HUES64 (cell line): Measurements from ENCODE around the gene GPR146.

Source experiments
- H3K27ac ChIP-seq: 2 replicates; pipeline ENCODE4 v1.7.0; 2013; ENCODE audit warnings: low read depth, low read length, inconsistent platforms
- H3K27me3 ChIP-seq: 2 replicates; pipeline ENCODE4 v1.6.1; 2013; ENCODE audit warnings: mild to moderate bottlenecking, low read length; ENCODE audit not compliant: insufficient read depth
- H3K36me3 ChIP-seq: 2 replicates; pipeline ENCODE4 v1.6.1; 2013; ENCODE audit warnings: mild to moderate bottlenecking, low read length; ENCODE audit not compliant: insufficient read depth
- H3K4me1 ChIP-seq: 2 replicates; pipeline ENCODE4 v1.6.1; 2013; ENCODE audit warnings: mild to moderate bottlenecking, low read length, moderate library complexity; ENCODE audit not compliant: insufficient read depth
- H3K4me3 ChIP-seq: 2 replicates; pipeline ENCODE4 v1.5.1; 2013; ENCODE audit warnings: mild to moderate bottlenecking, low read length, moderate library complexity
- H3K9ac ChIP-seq: 2 replicates; pipeline ENCODE4 v1.6.1; 2013; ENCODE audit warnings: mild to moderate bottlenecking, low read depth, low read length
- H3K9me3 ChIP-seq: 2 replicates; pipeline ENCODE4 v1.6.1; 2013; ENCODE audit warnings: low read depth, low read length; ENCODE audit not compliant: insufficient read depth
- WGBS: fragments of 150-250, 120-280 bp; methylation state at CpG from one replicate; pipeline ENCODE4 v1.1.7; 2013; ENCODE audit warnings: missing lambda C conversion rate; 5-methylcytosine and 5-hydroxymethylcytosine counted together

The GPR146 gene

DNA sequence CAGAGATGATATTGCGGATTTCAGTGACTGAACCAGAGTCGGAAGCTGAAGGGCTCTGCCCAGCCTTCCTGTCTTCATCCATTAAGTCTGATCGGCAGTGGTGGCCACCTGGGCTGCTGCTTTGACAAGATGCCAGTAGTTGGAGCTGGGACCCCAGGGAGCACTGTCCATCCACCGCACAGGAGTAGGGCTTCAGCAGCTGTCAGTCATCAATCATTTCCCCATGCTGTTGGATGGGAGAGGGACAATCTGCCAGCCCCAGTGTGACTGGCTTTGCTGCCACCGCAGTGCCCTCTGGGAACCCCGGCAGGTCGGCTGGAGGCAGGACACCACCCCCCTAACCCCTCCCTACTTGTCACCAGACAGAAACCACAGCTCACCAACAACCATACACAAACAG lies 23.0 kb upstream of the GPR146 start:
- Histone ChIP-seq H3K27ac (no peak overlapping the region), H3K36me3 (peaks cover 15% of the 10 kb centered on the region; the same call in 1 of the 2 replicates), H3K4me1 (no peaks in the 10 kb centered on the region), H3K4me3 (no peak overlapping the region), H3K9ac (no peak overlapping the region), H3K9me3 (no peaks in the 10 kb centered on the region), H3K27me3 (no peaks in the 10 kb centered on the region)
- 96% methylated on average over 7 of the region's 7 CpGs for WGBS

DNA sequence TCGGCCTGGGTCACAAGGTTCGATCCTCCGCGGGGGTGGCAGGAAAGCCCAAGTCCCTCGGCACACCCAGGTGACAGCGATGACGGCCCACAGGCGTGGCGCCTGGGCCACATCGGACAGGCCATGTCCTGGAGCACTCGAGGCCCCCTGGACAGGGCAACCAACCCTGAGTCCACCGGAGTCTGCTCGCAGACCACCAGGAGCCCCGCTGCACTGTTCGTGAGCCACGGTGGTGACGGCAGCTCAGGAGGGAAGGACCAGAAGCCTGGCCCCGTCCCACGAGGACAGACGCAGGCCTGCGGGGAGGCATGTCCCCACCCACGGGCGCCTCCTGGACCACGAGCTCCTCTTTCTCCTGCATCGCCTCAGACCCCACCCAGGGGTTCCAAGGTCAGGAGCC lies 22.4 kb upstream of the GPR146 start:
- no peaks in the 10 kb centered on the region for H3K27me3 ChIP-seq
- H3K27ac ChIP-seq = no peak overlapping the region
- H3K4me3 ChIP-seq = no peak overlapping the region
- H3K9ac ChIP-seq = no peak overlapping the region
- H3K9me3 ChIP-seq = no peaks in the 10 kb centered on the region
- H3K36me3 ChIP-seq = peaks cover 16% of the 10 kb centered on the region; the same call in 1 of the 2 replicates
- 92% methylated on average over 25 of the region's 25 CpGs for WGBS
- no peaks in the 10 kb centered on the region for H3K4me1 ChIP-seq

DNA sequence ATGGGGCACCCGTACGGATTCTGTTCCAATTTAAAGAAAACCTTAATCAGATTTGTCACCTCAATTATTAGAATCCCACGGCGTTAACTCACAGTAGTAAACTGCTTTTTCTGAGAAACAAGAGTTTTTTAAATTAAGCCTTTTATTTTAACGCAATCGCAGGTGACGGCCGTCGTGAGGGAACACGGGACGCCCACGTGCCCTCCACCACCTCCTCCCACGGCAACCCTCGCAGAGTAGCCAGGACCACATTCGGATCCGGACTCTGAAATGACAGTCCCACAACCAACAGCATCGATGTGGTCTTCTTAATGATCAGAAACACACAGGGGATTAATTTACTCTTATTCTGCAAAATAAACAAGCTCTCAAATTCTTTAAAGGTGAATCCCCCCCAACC lies 22.0 kb upstream of the GPR146 start:
- 97% methylated on average over 17 of the region's 17 CpGs for WGBS
- Histone ChIP-seq H3K27me3 (no peaks in the 10 kb centered on the region), H3K4me1 (no peaks in the 10 kb centered on the region), H3K4me3 (no peak overlapping the region), H3K36me3 (peaks cover 16% of the 10 kb centered on the region; the same call in 1 of the 2 replicates), H3K9ac (no peak overlapping the region), H3K9me3 (no peaks in the 10 kb centered on the region), H3K27ac (no peak overlapping the region)

DNA sequence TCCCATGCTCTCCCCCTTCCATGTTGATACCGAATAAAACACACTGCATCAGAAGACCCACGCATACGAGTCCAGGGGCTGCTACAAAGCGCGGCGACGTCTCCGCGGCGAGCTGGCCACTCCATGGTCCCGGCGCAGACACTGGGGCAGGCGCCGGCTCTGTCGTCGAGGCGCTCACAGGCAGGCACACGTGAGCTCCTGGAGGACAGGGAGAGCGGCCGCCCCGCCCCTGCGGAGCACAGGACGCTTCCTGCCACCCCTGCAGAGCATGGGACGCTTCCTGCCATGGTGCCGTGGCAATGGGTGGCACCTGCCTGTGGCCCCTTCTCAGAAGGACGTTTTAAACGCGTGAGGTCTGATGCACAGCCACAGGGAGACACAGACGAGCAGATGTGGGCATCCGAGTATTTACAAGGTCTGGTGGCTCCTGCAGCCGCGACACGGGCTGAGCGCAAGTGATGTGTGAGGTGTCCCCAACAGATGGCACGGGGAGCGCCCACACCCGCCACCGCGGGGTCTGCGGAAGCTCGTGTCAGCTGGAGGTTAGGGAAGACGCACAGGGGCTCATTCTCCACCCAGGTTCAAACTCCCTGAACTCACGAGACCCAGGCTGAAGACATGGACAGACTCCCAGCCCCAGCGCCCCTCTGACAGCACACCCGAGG lies 21.4 kb upstream of the GPR146 start:
- Histone ChIP-seq H3K36me3 (peaks cover 16% of the 10 kb centered on the region; the same call in 1 of the 2 replicates), H3K27ac (no peak overlapping the region), H3K9me3 (no peaks in the 10 kb centered on the region), H3K9ac (no peak overlapping the region), H3K4me3 (no peak overlapping the region), H3K27me3 (no peaks in the 10 kb centered on the region), H3K4me1 (no peaks in the 10 kb centered on the region)
- 95% methylated on average over 45 of the region's 45 CpGs for WGBS

DNA sequence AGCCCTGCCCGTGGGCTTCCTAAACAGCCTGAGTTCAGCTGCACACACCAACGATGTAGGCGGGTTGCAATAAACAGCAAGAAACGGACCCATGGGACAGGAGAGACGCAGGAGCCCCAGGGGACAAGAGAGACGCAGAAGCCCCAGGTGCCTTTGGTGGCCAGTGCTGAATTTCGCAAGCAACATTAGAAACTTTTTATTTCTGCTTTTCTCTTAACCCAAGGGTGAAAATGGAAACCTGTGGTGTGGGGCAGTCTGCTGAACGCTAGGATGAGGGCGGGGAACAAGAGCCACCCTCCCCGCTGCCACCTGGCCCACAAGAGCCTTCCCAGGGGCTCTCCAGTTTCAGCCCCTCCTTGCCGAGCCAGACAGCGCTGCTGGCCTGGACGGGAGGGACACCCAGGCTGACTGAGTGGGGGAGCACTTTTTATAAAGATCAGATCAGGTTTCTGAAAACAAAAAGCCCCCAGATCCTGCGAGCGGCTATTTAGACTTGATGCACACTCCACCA lies 20.0 kb upstream of the GPR146 start:
- Histone ChIP-seq H3K9ac (no peak overlapping the region), H3K36me3 (peaks cover 16% of the 10 kb centered on the region; the same call in 1 of the 2 replicates), H3K9me3 (no peaks in the 10 kb centered on the region), H3K4me1 (peaks cover 2% of the 10 kb centered on the region; the same call in 1 of the 2 replicates), H3K27me3 (no peaks in the 10 kb centered on the region), H3K4me3 (no peak overlapping the region), H3K27ac (no peak overlapping the region)
- 89% methylated on average over 15 of the region's 15 CpGs for WGBS

DNA sequence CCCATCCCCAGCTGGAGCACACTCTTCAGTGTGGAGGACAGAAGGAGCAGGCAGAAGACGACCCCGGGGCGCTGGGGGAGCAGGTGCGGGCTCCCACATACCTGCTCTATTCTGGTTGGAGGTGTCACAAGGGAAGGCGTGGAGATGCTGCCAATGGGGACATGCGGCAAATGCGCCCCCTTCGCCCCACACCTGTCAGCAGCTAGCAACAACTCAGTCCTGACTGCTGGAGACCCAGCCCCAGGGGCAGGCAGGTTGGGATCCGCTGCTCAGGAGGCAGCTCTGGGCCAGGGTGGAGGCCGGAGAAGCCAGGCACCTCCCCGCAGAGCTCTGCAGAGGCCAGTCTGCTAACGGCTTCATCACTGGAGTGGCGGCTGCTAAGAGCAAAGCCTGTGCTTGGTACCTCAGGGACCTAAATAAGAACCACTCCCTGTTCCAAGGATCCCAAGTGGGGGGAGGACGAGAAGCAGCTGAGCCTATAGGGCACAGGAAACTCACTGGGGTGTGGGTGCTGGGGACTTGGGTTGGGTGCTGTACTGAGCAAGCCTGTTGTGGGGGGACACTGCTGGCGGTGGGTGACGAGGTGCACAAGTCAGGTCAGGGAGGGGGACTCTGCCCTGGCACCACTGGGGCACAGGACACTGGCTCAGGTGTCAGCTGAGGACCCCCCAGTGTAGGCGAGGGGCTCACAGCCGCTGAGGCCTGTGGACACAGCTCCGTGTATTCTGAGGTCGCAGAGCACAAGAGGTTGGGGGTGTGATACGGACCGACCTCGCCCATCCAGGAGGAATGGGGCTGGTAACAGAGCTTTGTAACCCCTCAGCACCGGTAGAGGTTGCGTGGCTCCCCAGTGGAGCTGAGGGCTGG lies 19.2 kb upstream of the GPR146 start:
- peaks cover 2% of the 10 kb centered on the region; the same call in 1 of the 2 replicates for H3K4me1 ChIP-seq
- H3K9ac ChIP-seq = no peak overlapping the region
- H3K4me3 ChIP-seq = no peak overlapping the region
- H3K36me3 ChIP-seq = peaks cover 16% of the 10 kb centered on the region; the same call in 1 of the 2 replicates
- H3K27me3 ChIP-seq = no peaks in the 10 kb centered on the region
- no peaks in the 10 kb centered on the region for H3K9me3 ChIP-seq
- no peak overlapping the region for H3K27ac ChIP-seq
- 95% methylated on average over 25 of the region's 25 CpGs for WGBS

DNA sequence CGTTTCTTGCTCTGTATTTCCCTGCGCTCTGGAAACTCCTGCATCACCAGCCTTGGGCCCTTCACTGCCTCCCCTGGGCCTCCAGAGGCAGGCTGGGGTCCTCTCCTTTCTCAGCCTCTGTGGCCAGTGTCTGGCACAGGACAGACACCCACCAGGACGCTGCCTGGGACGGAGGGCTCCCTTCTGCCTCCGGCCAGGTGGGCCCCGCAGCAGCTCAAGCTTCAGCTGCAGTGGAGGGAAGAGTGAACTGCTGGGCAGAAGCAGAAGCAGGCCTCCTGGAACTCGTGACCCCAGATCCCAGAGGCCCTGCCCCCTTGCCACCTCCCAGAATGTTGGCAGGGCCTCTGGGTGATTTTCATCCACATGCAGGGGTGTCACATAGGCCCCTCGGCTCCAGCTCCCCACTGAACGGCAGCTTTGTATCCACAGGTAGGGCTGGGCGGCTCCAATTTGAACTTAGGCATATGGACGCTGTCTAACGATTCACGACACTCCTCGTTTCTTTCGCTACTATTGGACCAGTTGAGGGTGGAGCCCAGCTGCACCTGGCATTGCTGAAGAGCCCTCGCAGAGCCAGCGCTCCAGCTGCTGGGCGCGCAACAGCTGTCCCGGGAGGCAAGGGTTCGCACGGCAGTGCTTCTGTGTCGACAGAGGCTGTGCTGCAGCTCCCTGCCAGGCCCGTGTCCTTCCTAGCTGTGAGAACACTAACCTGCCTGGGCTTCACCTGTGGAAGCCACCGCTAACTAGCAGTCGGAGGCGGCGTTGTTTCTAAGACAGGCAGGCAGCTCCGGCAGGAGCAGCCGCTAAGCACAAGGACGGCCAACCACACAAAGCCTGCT lies 18.4 kb upstream of the GPR146 start:
- 94% methylated on average over 31 of the region's 31 CpGs for WGBS
- Histone ChIP-seq H3K27ac (no peak overlapping the region), H3K9me3 (no peaks in the 10 kb centered on the region)

DNA sequence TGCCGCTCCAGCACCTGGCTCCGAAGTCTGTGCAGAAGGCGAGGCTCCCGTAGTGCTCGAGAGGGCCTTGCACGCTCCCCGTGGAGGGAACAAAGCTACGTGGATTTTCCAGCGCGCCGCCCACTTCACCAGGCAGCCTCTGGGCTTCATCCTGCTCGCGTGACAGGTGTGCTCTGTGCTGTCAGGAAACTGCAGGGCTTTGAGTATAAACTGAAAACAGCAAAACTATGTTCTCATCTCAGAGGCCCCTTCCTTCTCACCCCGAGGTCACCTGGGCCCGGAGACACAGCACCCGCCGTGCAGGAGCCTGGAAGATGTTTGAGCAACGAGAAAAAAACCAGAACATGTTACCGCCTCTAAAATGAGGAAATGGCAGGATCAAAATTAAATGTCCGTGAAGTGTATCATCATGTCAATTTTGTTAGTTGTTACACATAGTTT lies 17.6 kb upstream of the GPR146 start:
- H3K4me3 ChIP-seq = peak overlapping the region; percentile 72

More for the DNA sequence above, 18.4 kb upstream of the GPR146 start:
- peaks cover 2% of the 10 kb centered on the region; the same call in 1 of the 2 replicates for H3K4me1 ChIP-seq
- H3K36me3 ChIP-seq = peaks cover 16% of the 10 kb centered on the region; the same call in 1 of the 2 replicates
- H3K9ac ChIP-seq = no peak overlapping the region
- H3K4me3 ChIP-seq = no peak overlapping the region
- H3K27me3 ChIP-seq = no peaks in the 10 kb centered on the region

DNA sequence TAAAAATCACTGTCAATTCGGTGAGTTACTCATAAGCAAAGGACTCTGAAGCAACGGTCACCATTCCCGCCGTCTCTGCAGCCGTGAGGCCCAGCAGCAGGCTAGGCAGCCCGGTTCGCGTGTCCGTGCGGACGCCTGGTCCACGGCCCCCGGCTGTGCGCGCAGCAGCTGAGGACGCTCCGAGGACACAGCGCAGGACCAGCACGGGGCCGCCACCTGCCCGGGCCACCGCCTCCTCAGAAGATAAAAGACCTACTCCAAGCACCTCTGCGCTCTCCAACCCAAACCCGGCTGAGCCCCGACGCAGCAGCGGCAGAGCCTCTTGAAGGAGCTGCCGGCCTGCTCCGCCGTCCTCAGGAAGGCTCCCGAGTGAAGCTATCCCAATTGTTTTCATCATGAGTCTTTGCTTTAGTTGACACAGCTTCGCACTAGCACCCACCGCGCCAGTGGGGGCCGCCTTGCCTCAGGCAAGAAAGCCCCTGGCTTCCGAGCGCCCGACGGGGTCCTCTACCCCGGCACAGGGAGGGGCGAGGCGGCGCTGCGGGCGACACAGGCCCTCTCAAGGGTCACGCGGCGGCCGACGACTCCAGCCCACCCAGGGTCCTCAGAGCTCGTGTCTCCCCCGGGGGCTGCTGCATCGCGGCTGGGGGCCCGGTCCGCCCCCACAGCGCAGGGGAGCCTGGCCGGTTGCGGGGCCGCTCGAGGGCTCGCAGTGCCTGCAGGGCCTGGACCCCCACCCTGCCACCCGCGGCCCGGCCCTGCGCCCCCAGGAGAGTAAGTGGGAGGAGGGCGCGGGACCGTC lies 16.9 kb upstream of the GPR146 start:
- WGBS = 10% methylated on average over 69 of the region's 69 CpGs
- Histone ChIP-seq H3K27ac (no peak overlapping the region; the same call in 1 of the 2 replicates), H3K9ac (peak overlapping the region; percentile 79), H3K9me3 (no peaks in the 10 kb centered on the region), H3K36me3 (peaks cover 11% of the 10 kb centered on the region; the same call in 1 of the 2 replicates), H3K27me3 (no peaks in the 10 kb centered on the region), H3K4me3 (peak overlapping the region; percentile 72), H3K4me1 (peaks cover 2% of the 10 kb centered on the region; the same call in 1 of the 2 replicates)

More for the DNA sequence above, 17.6 kb upstream of the GPR146 start:
- no peak overlapping the region for H3K9ac ChIP-seq
- no peaks in the 10 kb centered on the region for H3K27me3 ChIP-seq
- peaks cover 11% of the 10 kb centered on the region; the same call in 1 of the 2 replicates for H3K36me3 ChIP-seq
- peaks cover 2% of the 10 kb centered on the region; the same call in 1 of the 2 replicates for H3K4me1 ChIP-seq
- no peaks in the 10 kb centered on the region for H3K9me3 ChIP-seq
- 95% methylated on average over 20 of the region's 20 CpGs for WGBS
- H3K27ac ChIP-seq = no peak overlapping the region
